Measurements from ENCODE around the gene CBLIF. TPM values are rescaled to one million over a fixed set of nuclear protein-coding genes. Genes with fewer than 3 reads are reported as not detected.

Gene CBLIF
- total RNA-seq, 1 donor from 2014 or later, result not detected

GRCh38 chr11:59867946-59868345 lies 22.6 kb upstream of the CBLIF start:
- Histone ChIP-seq H3K27me3 (ENCODE audit: low read depth) (no peaks in the 10 kb centered on the region), H3K36me3 (no peaks in the 10 kb centered on the region), H3K9me3 (replicated peaks) (peaks cover 8% of the 10 kb centered on the region), H3K4me1 (no peaks in the 10 kb centered on the region), H3K27ac (replicated peaks) (no peak overlapping the region), H3K4me3 (no peak overlapping the region)
- intact Hi-C loops (cut with micrococcal nuclease), result no loop called here
- no peak for DNase-seq
- TF ChIP-seq CTCF (IDR thresholded peaks at IDR 0.05; ENCODE audit: borderline replicate concordance), result no peak

- intact Hi-C loops (cut with micrococcal nuclease), result no loop called here
- H3K4me1 ChIP-seq, result no peaks in the 10 kb centered on the region
- TF ChIP-seq CTCF (IDR thresholded peaks at IDR 0.05; ENCODE audit: borderline replicate concordance), result no peak
- H3K27ac ChIP-seq (replicated peaks), result no peak overlapping the region
- H3K4me3 ChIP-seq, result no peak overlapping the region
- peaks cover 8% of the 10 kb centered on the region for H3K9me3 ChIP-seq (replicated peaks)
- no peaks in the 10 kb centered on the region for H3K27me3 ChIP-seq (ENCODE audit: low read depth)
- no peak for DNase-seq
- no peaks in the 10 kb centered on the region for H3K36me3 ChIP-seq
These were observed 21.5 kb upstream of the CBLIF start for GRCh38 chr11:59866836-59867235.

GRCh38 chr11:59866397-59866796 lies 21.1 kb upstream of the CBLIF start, which contains the start of gene TCN1:
Gene TCN1 (minus strand): TSS chr11:59866487. CDS start chr11:59866470, 17 bp downstream.
- intact Hi-C loops (cut with micrococcal nuclease), result no loop called here
- no peaks in the 10 kb centered on the region for H3K4me1 ChIP-seq
- no peak for DNase-seq
- no peaks in the 10 kb centered on the region for H3K36me3 ChIP-seq
- H3K27ac ChIP-seq (replicated peaks), result no peak within 1 kb of the TSS
- peaks cover 8% of the 10 kb centered on the region for H3K9me3 ChIP-seq (replicated peaks)
- no peak within 1 kb of the TSS for H3K4me3 ChIP-seq
- H3K27me3 ChIP-seq (ENCODE audit: low read depth), result no peaks in the 10 kb centered on the region
- no peak for TF ChIP-seq CTCF (IDR thresholded peaks at IDR 0.05; ENCODE audit: borderline replicate concordance)

- H3K4me3 ChIP-seq, result no peak overlapping the region
- no peaks in the 10 kb centered on the region for H3K9me3 ChIP-seq (replicated peaks)
- no peak for TF ChIP-seq CTCF (IDR thresholded peaks at IDR 0.05; ENCODE audit: borderline replicate concordance)
- H3K36me3 ChIP-seq, result no peaks in the 10 kb centered on the region
- no peak for DNase-seq
- H3K27ac ChIP-seq (replicated peaks), result no peak overlapping the region
- intact Hi-C loops (cut with micrococcal nuclease), result no loop called here
- H3K27me3 ChIP-seq (ENCODE audit: low read depth), result no peaks in the 10 kb centered on the region
- no peaks in the 10 kb centered on the region for H3K4me1 ChIP-seq
These were observed 19.7 kb upstream of the CBLIF start for GRCh38 chr11:59865031-59865430.

- Histone ChIP-seq H3K27ac (replicated peaks) (no peak overlapping the region), H3K27me3 (ENCODE audit: low read depth) (no peaks in the 10 kb centered on the region), H3K9me3 (replicated peaks) (no peaks in the 10 kb centered on the region), H3K4me3 (no peak overlapping the region), H3K4me1 (no peaks in the 10 kb centered on the region), H3K36me3 (no peaks in the 10 kb centered on the region)
- TF ChIP-seq CTCF (IDR thresholded peaks at IDR 0.05; ENCODE audit: borderline replicate concordance), result no peak
- intact Hi-C loops (cut with micrococcal nuclease), result no loop called here
- DNase-seq, result no peak
These were observed 17.0 kb upstream of the CBLIF start for GRCh38 chr11:59862252-59862651.

- H3K4me3 ChIP-seq, result no peak overlapping the region
- H3K27me3 ChIP-seq (ENCODE audit: low read depth), result no peaks in the 10 kb centered on the region
- H3K27ac ChIP-seq (replicated peaks), result no peak overlapping the region
- H3K4me1 ChIP-seq, result no peaks in the 10 kb centered on the region
- DNase-seq, result no peak
- intact Hi-C loops (cut with micrococcal nuclease), result no loop called here
- H3K9me3 ChIP-seq (replicated peaks), result no peaks in the 10 kb centered on the region
- no peak for TF ChIP-seq CTCF (IDR thresholded peaks at IDR 0.05; ENCODE audit: borderline replicate concordance)
- H3K36me3 ChIP-seq, result no peaks in the 10 kb centered on the region
These were observed 14.4 kb upstream of the CBLIF start for GRCh38 chr11:59859673-59860072.
